ENCODE measurements around the gene TRIM2. TPM values are rescaled to one million over a fixed set of nuclear protein-coding genes. Genes with fewer than 3 reads are reported as not detected.

Gene TRIM2
- total RNA-seq, 4 donors from 2014 or later = 5.8 to 18.9 (median 14.9) TPM

GRCh38 chr4:153372967-153373562, 168.8 kb downstream of the TRIM2 start:
- Histone ChIP-seq H3K36me3 (no peaks in the 10 kb centered on the region), H3K9me3 (peaks cover 0 to 3% (median 0%) of the 10 kb centered on the region in 3 donors), H3K27me3 (no peaks in the 10 kb centered on the region), H3K27ac (no peak overlapping the region), H3K4me3 (no peak overlapping the region), H3K4me1 (no peaks in the 10 kb centered on the region)
- 88% methylated on average over 1 of the region's 1 CpG for WGBS, 2 donors
- intact Hi-C loops (cut with DNase I) = no loop called here
- no peak for DNase-seq
- TF ChIP-seq POLR2A (IDR thresholded peaks at IDR 0.05) (no peak), CTCF (IDR thresholded peaks at IDR 0.05) (no peak)

DNA sequence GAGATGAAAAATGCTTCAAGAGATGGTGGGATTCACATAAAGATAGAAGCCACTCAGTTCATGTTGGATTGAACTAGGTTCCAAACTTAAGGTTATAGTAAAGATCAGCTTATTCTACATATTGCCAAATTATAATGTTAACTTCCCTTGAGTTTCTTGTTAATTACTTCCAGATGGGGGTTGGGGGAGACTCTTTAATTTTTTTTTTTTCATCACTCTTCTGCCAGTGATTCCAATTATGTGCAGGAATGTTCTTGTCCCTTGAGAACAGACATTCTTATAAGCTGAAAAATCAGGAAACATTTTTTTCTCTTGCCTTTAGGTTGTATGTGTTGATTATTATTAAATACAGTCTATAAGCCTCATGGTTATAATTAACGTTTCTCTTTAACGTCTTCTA, 170.2 kb downstream of the TRIM2 start:
- TF ChIP-seq POLR2A (IDR thresholded peaks at IDR 0.05) (no peak), CTCF (IDR thresholded peaks at IDR 0.05) (no peak)
- H3K27ac ChIP-seq = no peak overlapping the region
- WGBS, 2 donors = 68 to 83% methylated on average over 2 of the region's 2 CpGs
- intact Hi-C loops (cut with DNase I) = no loop called here
- DNase-seq = no peak
- no peaks in the 10 kb centered on the region for H3K4me1 ChIP-seq
- no peaks in the 10 kb centered on the region for H3K27me3 ChIP-seq
- no peak overlapping the region for H3K4me3 ChIP-seq
- no peaks in the 10 kb centered on the region for H3K36me3 ChIP-seq
- H3K9me3 ChIP-seq = peaks cover 0 to 3% (median 0%) of the 10 kb centered on the region in 3 donors

- intact Hi-C loops (cut with DNase I) = no loop called here
Observed at GRCh38 chr4:153375303-153375702, 171.1 kb downstream of the TRIM2 start.

DNA sequence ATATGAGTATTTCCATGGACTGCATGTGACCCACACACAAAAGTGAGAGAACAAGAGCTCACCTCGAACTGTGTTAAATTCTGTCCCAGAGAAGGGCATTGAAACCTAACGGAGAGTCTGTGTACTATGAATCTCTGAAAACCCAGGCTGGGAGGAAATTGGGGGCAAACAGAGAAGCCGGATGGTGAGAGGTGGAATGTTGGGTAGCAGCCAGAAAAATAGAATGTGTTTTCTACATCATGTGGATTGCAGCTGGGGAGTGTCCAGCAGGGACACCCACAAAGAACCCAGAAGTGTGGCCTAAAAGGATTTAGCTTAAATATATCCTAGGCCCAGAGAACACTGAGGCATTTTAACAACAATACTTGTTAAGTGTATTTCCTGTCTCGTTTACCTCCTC, 178.9 kb downstream of the TRIM2 start:
- H3K36me3 ChIP-seq = no peaks in the 10 kb centered on the region
- H3K4me1 ChIP-seq = no peaks in the 10 kb centered on the region
- 74 to 86% methylated on average over 4 of the region's 4 CpGs for WGBS, 2 donors
- H3K27ac ChIP-seq = no peak overlapping the region
- no peaks in the 10 kb centered on the region for H3K9me3 ChIP-seq
- no peak for DNase-seq
- TF ChIP-seq CTCF (IDR thresholded peaks at IDR 0.05) = no peak
- intact Hi-C loops (cut with DNase I) = no loop called here
- no peak overlapping the region for H3K4me3 ChIP-seq
- no peaks in the 10 kb centered on the region for H3K27me3 ChIP-seq

More at GRCh38 chr4:153375303-153375702, 171.1 kb downstream of the TRIM2 start:
- H3K9me3 ChIP-seq = peaks cover 0 to 3% (median 0%) of the 10 kb centered on the region in 3 donors
- H3K27me3 ChIP-seq = no peaks in the 10 kb centered on the region
- DNase-seq = no peak
- no peaks in the 10 kb centered on the region for H3K4me1 ChIP-seq
- no peaks in the 10 kb centered on the region for H3K36me3 ChIP-seq
- no peak overlapping the region for H3K4me3 ChIP-seq
- TF ChIP-seq CTCF (IDR thresholded peaks at IDR 0.05) (no peak), POLR2A (IDR thresholded peaks at IDR 0.05) (no peak)
- H3K27ac ChIP-seq = no peak overlapping the region
- 73 to 86% methylated on average over 1 of the region's 1 CpG for WGBS, 2 donors

DNA sequence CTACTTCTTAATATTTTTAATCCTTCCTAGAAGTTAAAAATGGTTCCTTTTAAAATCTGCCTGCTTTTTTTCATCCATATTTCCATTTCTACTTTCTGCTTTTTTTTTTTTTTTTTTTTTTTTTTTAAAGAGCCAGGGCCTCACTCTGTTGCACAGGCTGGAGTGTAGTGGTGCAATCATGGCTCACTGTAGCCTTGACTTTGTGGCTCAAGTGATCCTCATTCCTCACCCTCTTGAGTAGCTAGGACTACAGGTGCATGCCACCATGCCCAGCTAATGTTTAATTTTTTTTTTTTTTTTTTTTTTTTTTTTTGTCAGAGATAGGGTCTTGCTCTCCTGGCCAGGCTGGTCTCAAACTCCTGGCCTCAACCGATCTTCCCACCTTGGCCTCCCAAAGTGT, 179.9 kb downstream of the TRIM2 start:
- no peaks in the 10 kb centered on the region for H3K27me3 ChIP-seq
- no peaks in the 10 kb centered on the region for H3K4me1 ChIP-seq
- intact Hi-C loops (cut with DNase I) = no loop called here
- no peaks in the 10 kb centered on the region for H3K9me3 ChIP-seq
- no peak overlapping the region for H3K27ac ChIP-seq
- no peak for TF ChIP-seq CTCF (IDR thresholded peaks at IDR 0.05)
- 92 to 100% methylated on average over 1 of the region's 1 CpG for WGBS, 2 donors
- no peak for DNase-seq
- no peaks in the 10 kb centered on the region for H3K36me3 ChIP-seq
- no peak overlapping the region for H3K4me3 ChIP-seq
